Suprapubic skin (tissue), 4 donors: ENCODE measurements around the gene CGNL1. TPM values are rescaled to one million over a fixed set of nuclear protein-coding genes. Genes with fewer than 3 reads are reported as not detected.

ENCODE experiments used
- DNase-seq, 2 donors: peaks; one replicate each; pipeline ENCODE4 v3.0.0-alpha.2; 2019; ENCODE audit warnings: low spot score in 2 of 2
- H3K27ac ChIP-seq: fragments of 200-600 bp; sonication (generic); one replicate; pipeline ENCODE4 v1.5.1; 2019
- H3K27me3 ChIP-seq: fragments of 200-600 bp; sonication (generic); one replicate; pipeline ENCODE4 v1.5.1; 2019
- H3K36me3 ChIP-seq: fragments of 200-600 bp; sonication (generic); one replicate; pipeline ENCODE4 v1.5.1; 2019
- H3K4me1 ChIP-seq: fragments of 200-600 bp; sonication (generic); one replicate; pipeline ENCODE4 v1.5.1; 2019
- H3K4me3 ChIP-seq: fragments of 200-600 bp; sonication (generic); one replicate; pipeline ENCODE4 v1.5.1; 2019; ENCODE audit warnings: mild to moderate bottlenecking
- H3K9me3 ChIP-seq: fragments of 200-600 bp; sonication (generic); one replicate; pipeline ENCODE4 v1.5.1; 2019
- CTCF ChIP-seq, 2 donors: fragments of 200-600 bp in 1 of 2; fragments of 450-650 bp in 1 of 2; sonication (generic) in 1 of 2; IDR thresholded peaks; one replicate each; pipeline ENCODE4 v1.5.1; 2016 to 2019; ENCODE audit warnings: antibody characterized with exemption in 2 of 2, mild to moderate bottlenecking in 1 of 2, moderate library complexity in 1 of 2
- EP300 ChIP-seq: sonication (generic); formaldehyde crosslinking; IDR thresholded peaks from one replicate; pipeline ENCODE4 v1.6.1; 2017; ENCODE audit warnings: antibody characterized with exemption
- POLR2A ChIP-seq, 2 donors: fragments of 450-650 bp; IDR thresholded peaks; one replicate each; pipeline ENCODE4 v1.6.1; 2017; ENCODE audit warnings: antibody characterized with exemption in 2 of 2, mild to moderate bottlenecking in 2 of 2, moderate library complexity in 2 of 2
- POLR2AphosphoS5 ChIP-seq, 3 donors: sonication (generic); formaldehyde crosslinking; IDR thresholded peaks; one replicate each; pipeline ENCODE4 v1.6.1; 2017; ENCODE audit warnings: antibody characterized with exemption in 3 of 3
- WGBS: methylation state at CpG from one replicate; pipeline ENCODE4 v1.1.5; 2018; 5-methylcytosine and 5-hydroxymethylcytosine counted together
- total RNA-seq, 4 donors: library from RNA; depleted of rRNA; stranded (reverse); fragments of >200 nt; gene quantifications; one replicate each; pipeline ENCODE4 v1.1.0, GENCODE V29; 2016

CGNL1 gene
- total RNA-seq, 4 donors from 2014 or later = 7.1 to 27.0 (median 14.2) TPM

- H3K4me1 ChIP-seq = peaks cover 13% of the 10 kb centered on the region
- H3K27ac ChIP-seq = no peak overlapping the region
- 88% methylated on average over 4 of the region's 4 CpGs for WGBS
- TF ChIP-seq POLR2A (IDR thresholded peaks at IDR 0.05) = no peak
- no peak for TF ChIP-seq EP300
- no peak for TF ChIP-seq POLR2AphosphoS5 (IDR thresholded peaks at IDR 0.05)
- TF ChIP-seq CTCF (IDR thresholded peaks at IDR 0.05) = no peak
- peaks cover 10% of the 10 kb centered on the region for H3K27me3 ChIP-seq
- no peaks in the 10 kb centered on the region for H3K36me3 ChIP-seq
- no peaks in the 10 kb centered on the region for H3K9me3 ChIP-seq
- H3K4me3 ChIP-seq = no peak overlapping the region
- DNase-seq = no peak
These were observed 2.9 kb upstream of the CGNL1 start for GRCh38 chr15:57373251-57373881.

GRCh38 chr15:57373882-57374276, 2.4 kb upstream of the CGNL1 start:
- no peaks in the 10 kb centered on the region for H3K9me3 ChIP-seq
- TF ChIP-seq POLR2AphosphoS5 (IDR thresholded peaks at IDR 0.05) = no peak
- no peak for TF ChIP-seq CTCF (IDR thresholded peaks at IDR 0.05)
- no peak for TF ChIP-seq EP300
- TF ChIP-seq POLR2A (IDR thresholded peaks at IDR 0.05) = no peak

GRCh38 chr15:57376696-57377477, 582 bp downstream of the CGNL1 start:
- H3K9me3 ChIP-seq = no peaks in the 10 kb centered on the region
- peaks cover 10% of the 10 kb centered on the region for H3K27me3 ChIP-seq
- TF ChIP-seq POLR2A (IDR thresholded peaks at IDR 0.05) = no peak
- TF ChIP-seq CTCF (IDR thresholded peaks at IDR 0.05) = no peak
- TF ChIP-seq POLR2AphosphoS5 (IDR thresholded peaks at IDR 0.05) = no peak
- H3K4me3 ChIP-seq = peak overlapping the region; percentile 70
- peak overlapping the region; percentile 85 for H3K27ac ChIP-seq
- WGBS = 2% methylated on average over 26 of the region's 48 CpGs
- peak in 1 of 2 donors; percentile 78 for DNase-seq
- no peaks in the 10 kb centered on the region for H3K36me3 ChIP-seq
- H3K4me1 ChIP-seq = peaks cover 21% of the 10 kb centered on the region

More at GRCh38 chr15:57373882-57374276, 2.4 kb upstream of the CGNL1 start:
- peaks cover 10% of the 10 kb centered on the region for H3K27me3 ChIP-seq
- no peak overlapping the region for H3K4me3 ChIP-seq
- peaks cover 15% of the 10 kb centered on the region for H3K4me1 ChIP-seq
- 100% methylated on average over 1 of the region's 1 CpG for WGBS
- H3K27ac ChIP-seq = no peak overlapping the region
- no peaks in the 10 kb centered on the region for H3K36me3 ChIP-seq
- no peak for DNase-seq

- DNase-seq = no peak
These were observed 1.2 kb downstream of the CGNL1 start for GRCh38 chr15:57377478-57377847.

GRCh38 chr15:57379487-57379886, 3.2 kb downstream of the CGNL1 start:
- no peak for TF ChIP-seq EP300
- no peak for TF ChIP-seq POLR2A (IDR thresholded peaks at IDR 0.05)
- TF ChIP-seq POLR2AphosphoS5 (IDR thresholded peaks at IDR 0.05) = no peak
- TF ChIP-seq CTCF (IDR thresholded peaks at IDR 0.05) = no peak
- Histone ChIP-seq H3K4me3 (no peak overlapping the region), H3K4me1 (peaks cover 36% of the 10 kb centered on the region), H3K27ac (no peak overlapping the region), H3K9me3 (no peaks in the 10 kb centered on the region), H3K36me3 (no peaks in the 10 kb centered on the region), H3K27me3 (peaks cover 10% of the 10 kb centered on the region)
- 64% methylated on average over 3 of the region's 3 CpGs for WGBS
- DNase-seq = no peak

More at GRCh38 chr15:57377478-57377847, 1.2 kb downstream of the CGNL1 start:
- WGBS = 49% methylated on average over 4 of the region's 4 CpGs
- no peak for TF ChIP-seq EP300
- TF ChIP-seq POLR2AphosphoS5 (IDR thresholded peaks at IDR 0.05) = peak in 1 of 3 donors; percentile 14
- no peaks in the 10 kb centered on the region for H3K9me3 ChIP-seq
- H3K4me3 ChIP-seq = peak overlapping the region; percentile 70
- H3K36me3 ChIP-seq = no peaks in the 10 kb centered on the region
- H3K27me3 ChIP-seq = peaks cover 10% of the 10 kb centered on the region
- peaks cover 26% of the 10 kb centered on the region for H3K4me1 ChIP-seq
- H3K27ac ChIP-seq = peak overlapping the region; percentile 85
